HCEC 1CT (cell line): Measurements from ENCODE around the gene SLC25A20.
"Not testable (repeated sequence)": the region's sequence is repeated elsewhere in the genome, so short reads cannot be mapped to it uniquely, and the experiment has no call there.

Experiments
- DNase-seq: peaks from one replicate; pipeline ENCODE4 v3.0.0-alpha.2; 2017

SLC25A20 gene

GRCh38 chr3:48898383-48899234, at the start of gene SLC25A20:
SLC25A20 (minus strand) TSS chr3:48898882; CDS start chr3:48898794, 88 bp downstream.
- DNase-seq, result peak; percentile 90

- no peak for DNase-seq
Observed at GRCh38 chr3:48945891-48946549, 47.3 kb upstream of the SLC25A20 start.

GRCh38 chr3:48945432-48945831, 46.8 kb upstream of the SLC25A20 start:
- no peak for DNase-seq

- DNase-seq, result no peak
Observed at GRCh38 chr3:48938689-48939088, 40.0 kb upstream of the SLC25A20 start.

- no peak for DNase-seq
Observed at GRCh38 chr3:48938156-48938555, 39.5 kb upstream of the SLC25A20 start.

GRCh38 chr3:48935530-48935929, 36.8 kb upstream of the SLC25A20 start:
- no peak for DNase-seq

- DNase-seq, result no peak
Observed at GRCh38 chr3:48934333-48934991, 35.8 kb upstream of the SLC25A20 start.

GRCh38 chr3:48931944-48932580, 33.4 kb upstream of the SLC25A20 start:
- DNase-seq, result no peak

- no peak for DNase-seq
Observed at GRCh38 chr3:48930590-48930989, 31.9 kb upstream of the SLC25A20 start.

GRCh38 chr3:48929358-48930035, 30.8 kb upstream of the SLC25A20 start:
- DNase-seq, result no peak

- DNase-seq, result no peak
Observed at GRCh38 chr3:48928679-48929078, 30.0 kb upstream of the SLC25A20 start.

GRCh38 chr3:48927928-48928327, 29.2 kb upstream of the SLC25A20 start:
- DNase-seq, result peak; percentile 48

GRCh38 chr3:48926425-48927392, 28.0 kb upstream of the SLC25A20 start:
- peak; percentile 21 for DNase-seq

- peak; percentile 25 for DNase-seq
Observed at GRCh38 chr3:48919215-48920138, 20.8 kb upstream of the SLC25A20 start.

- peak; percentile 93 for DNase-seq
Observed at GRCh38 chr3:48918388-48919214, 19.9 kb upstream of the SLC25A20 start, which contains the start of gene ARIH2. ARIH2 (plus strand) TSS chr3:48918842; CDS start chr3:48927559, 8,717 bp downstream.

- no peak for DNase-seq
Observed at GRCh38 chr3:48915296-48915695, 16.6 kb upstream of the SLC25A20 start.

- not testable (repeated sequence) for DNase-seq
Observed at GRCh38 chr3:48907026-48907425, 8.3 kb upstream of the SLC25A20 start.

- no peak for DNase-seq
Observed at GRCh38 chr3:48899273-48899672, 591 bp upstream of the SLC25A20 start.
